ENCODE measurements around the gene KCNE3.

Gene KCNE3

GRCh38 chr11:74471037-74471436, 3.7 kb upstream of the KCNE3 start:
- no peak for DNase-seq

GRCh38 chr11:74470526-74470925, 3.2 kb upstream of the KCNE3 start:
- DNase-seq, result no peak

- DNase-seq, result no peak
Measured at GRCh38 chr11:74468936-74469335, 1.6 kb upstream of the KCNE3 start.

- no peak for DNase-seq
Measured at GRCh38 chr11:74468521-74468920, 1.2 kb upstream of the KCNE3 start.

- DNase-seq, result no peak
Measured at GRCh38 chr11:74468058-74468457, 709 bp upstream of the KCNE3 start.

GRCh38 chr11:74465291-74465708, 2.0 kb downstream of the KCNE3 start:
- no peak for DNase-seq

GRCh38 chr11:74464746-74465145, 2.6 kb downstream of the KCNE3 start:
- DNase-seq, result no peak

GRCh38 chr11:74463216-74463615, 4.1 kb downstream of the KCNE3 start:
- no peak for DNase-seq

- no peak for DNase-seq
Measured at GRCh38 chr11:74462631-74463030, 4.7 kb downstream of the KCNE3 start.

- DNase-seq, result no peak
Measured at GRCh38 chr11:74462009-74462408, 5.3 kb downstream of the KCNE3 start.

- no peak for DNase-seq
Measured at GRCh38 chr11:74460481-74461154, 6.7 kb downstream of the KCNE3 start.

GRCh38 chr11:74460065-74460464, 7.3 kb downstream of the KCNE3 start:
- DNase-seq, result no peak

- DNase-seq, result no peak
Measured at GRCh38 chr11:74459584-74459983, 7.8 kb downstream of the KCNE3 start.

GRCh38 chr11:74457356-74457755, 10.0 kb downstream of the KCNE3 start:
- no peak for DNase-seq

- DNase-seq, result no peak
Measured at GRCh38 chr11:74453373-74453975, 13.9 kb downstream of the KCNE3 start.

GRCh38 chr11:74452366-74452765, 15.0 kb downstream of the KCNE3 start:
- no peak for DNase-seq

GRCh38 chr11:74450318-74450717, 17.0 kb downstream of the KCNE3 start:
- DNase-seq, result no peak

- DNase-seq, result no peak
Measured at GRCh38 chr11:74449369-74449931, 17.9 kb downstream of the KCNE3 start.

- no peak for DNase-seq
Measured at GRCh38 chr11:74447720-74448119, 19.6 kb downstream of the KCNE3 start.

- DNase-seq, result no peak
Measured at GRCh38 chr11:74446532-74446938, 20.8 kb downstream of the KCNE3 start.

GRCh38 chr11:74444173-74444826, 23.0 kb downstream of the KCNE3 start:
- no peak for DNase-seq

GRCh38 chr11:74443071-74443864, 24.1 kb downstream of the KCNE3 start:
- DNase-seq, result no peak

- DNase-seq, result no peak
Measured at GRCh38 chr11:74442636-74443035, 24.7 kb downstream of the KCNE3 start.

All from activated gamma-delta T cell (primary cell).